K562 (cell line): ENCODE data around the gene AP3M1. TPM values are rescaled to one million over a fixed set of nuclear protein-coding genes. Genes with fewer than 3 reads are reported as not detected.

Source experiments
- ATAC-seq: fragments of 200-7000 bp; cut with Tn5 transposase; 3 replicates; pipeline ENCODE4 v1.9.1; 2020; ENCODE audit warnings: moderate library complexity
- BruUV-seq: library from RNA; stranded (reverse); fragments of 400-500 nt; replicated peaks from 2 replicates; lab custom pipeline; 2021; lab: Mats Ljungman, UMichigan
- CTCF ChIA-PET: fragments of 300-600 bp; formaldehyde crosslinking; extraction: SDS; loops from one replicate; lab custom pipeline; 2021; ENCODE audit warnings: low intra/inter-chr PET ratio; lab: Yijun Ruan, JAX
- POLR2A ChIA-PET: fragments of 300-600, 350-650 bp; sonication (Branson Sonifier 250); formaldehyde crosslinking; extraction: SDS; loops from one replicate; lab custom pipeline; 2021; ENCODE audit warnings: antibody characterized with exemption, inconsistent platforms; lab: Yijun Ruan, JAX
- DNase-seq, 4 experiments: peaks; one replicate each; pipeline versions ENCODE4 v3.0.0 to v3.0.0-alpha.2; 2011 to 2018; ENCODE audit warnings: low spot score in 3 of 4, mixed read lengths in 3 of 4; ENCODE audit errors: extremely low read depth in 1 of 4
- FAIRE-seq: peaks from 2 replicates; lab custom pipeline; 2011; peaks lifted over from hg19 to GRCh38; lab: Jason Lieb, UNC
- H2AFZ ChIP-seq: 2 replicates; pipeline ENCODE4 v1.6.0; 2011; ENCODE audit warnings: low read depth, low read length, control low read depth, inconsistent platforms
- H3K27ac ChIP-seq: fragments of 200-600 bp; 3 replicates; pipeline ENCODE4 v1.8.0; 2011; ENCODE audit warnings: low read depth, mild to moderate bottlenecking, control low read depth, inconsistent platforms, low read length, moderate library complexity, mixed read lengths; ENCODE audit errors: extremely low read depth
- H3K27me3 ChIP-seq, 2 experiments: fragments of 300-600 bp in 1 of 2; 2 replicates in 1 of 2; 3 replicates in 1 of 2; pipeline versions ENCODE4 v1.6.0 to v1.8.0; 2011; ENCODE audit warnings: inconsistent platforms in 2 of 2, low read length in 2 of 2, mild to moderate bottlenecking in 1 of 2, mixed read lengths in 1 of 2, moderate library complexity in 1 of 2; ENCODE audit not compliant: control insufficient read depth in 2 of 2, insufficient read depth in 2 of 2
- H3K36me3 ChIP-seq: fragments of 300-600 bp; 3 replicates; pipeline ENCODE4 v1.8.0; 2011; ENCODE audit warnings: mild to moderate bottlenecking, low read length, inconsistent platforms; ENCODE audit not compliant: control insufficient read depth, insufficient read depth
- H3K4me1 ChIP-seq, 2 experiments: fragments of 200-600 bp in 1 of 2; replicated peaks in 1 of 2; 2 replicates in 1 of 2; 3 replicates in 1 of 2; pipeline versions ENCODE4 v1.5.1 to v1.8.0; 2011; ENCODE audit warnings: inconsistent platforms in 2 of 2, low read length in 2 of 2, mild to moderate bottlenecking in 1 of 2, mixed read lengths in 1 of 2, moderate library complexity in 1 of 2; ENCODE audit not compliant: control insufficient read depth in 2 of 2, insufficient read depth in 2 of 2
- H3K4me2 ChIP-seq: 2 replicates; pipeline ENCODE4 v1.6.1; 2011; ENCODE audit warnings: low read length, control low read depth, inconsistent platforms, mixed read lengths; ENCODE audit not compliant: insufficient read depth
- H3K4me3 ChIP-seq: fragments of 200-600 bp; sonication (generic), shearing (Covaris generic); 2 replicates; pipeline ENCODE4 v1.5.1; 2016; ENCODE audit warnings: control low read depth, inconsistent platforms
- H3K79me2 ChIP-seq: fragments of 200-600 bp; 3 replicates; pipeline ENCODE4 v1.8.0; 2011; ENCODE audit warnings: low read length, inconsistent platforms; ENCODE audit not compliant: control insufficient read depth, insufficient read depth
- H3K9ac ChIP-seq, 2 experiments: 2 replicates each; pipeline versions ENCODE4 v1.6.0 to v1.6.1; 2011; ENCODE audit warnings: low read depth in 2 of 2, low read length in 2 of 2, control low read depth in 1 of 2, inconsistent platforms in 1 of 2, mild to moderate bottlenecking in 1 of 2, mixed read lengths in 1 of 2; ENCODE audit not compliant: insufficient read depth in 1 of 2
- H3K9me1 ChIP-seq: one replicate; pipeline ENCODE4 v1.6.0; 2011; ENCODE audit warnings: inconsistent platforms, mild to moderate bottlenecking, low read length, moderate library complexity; ENCODE audit not compliant: control insufficient read depth, insufficient read depth
- H3K9me3 ChIP-seq: replicated peaks from 2 replicates; pipeline ENCODE4 v1.5.1; 2011; ENCODE audit warnings: low read depth, low read length, inconsistent platforms; ENCODE audit not compliant: control insufficient read depth, insufficient read depth
- H4K20me1 ChIP-seq: replicated peaks from 2 replicates; pipeline ENCODE4 v1.6.1; 2011; ENCODE audit warnings: low read length, inconsistent platforms, mixed read lengths; ENCODE audit not compliant: control insufficient read depth, insufficient read depth
- HIVEP1 ChIP-seq: fragments of 250-450 bp; sonication (Bioruptor Pico); IDR thresholded peaks from 2 replicates; pipeline ENCODE4 v1.4.0; 2020; ENCODE audit warnings: mild to moderate bottlenecking
- HMG20B ChIP-seq: fragments of 250-450 bp; sonication (Bioruptor Pico); IDR thresholded peaks from 2 replicates; pipeline ENCODE4 v1.5.0; 2021; ENCODE audit warnings: mild to moderate bottlenecking
- KLF13 ChIP-seq: fragments of 450-650 bp; IDR thresholded peaks from 2 replicates; pipeline ENCODE4 v1.6.1; 2016; ENCODE audit warnings: missing genetic modification characterization, low read depth, mild to moderate bottlenecking, missing compliant biosample characterization, moderate library complexity, borderline replicate concordance
- MCM5 ChIP-seq: fragments of 450-650 bp; IDR thresholded peaks from 2 replicates; pipeline ENCODE4 v1.6.1; 2016; ENCODE audit warnings: low read depth
- PCBP2 ChIP-seq: fragments of 200-400 bp; formaldehyde crosslinking; IDR thresholded peaks from 2 replicates; pipeline ENCODE4 v1.6.1; 2018; ENCODE audit warnings: low read length, low read depth, mild to moderate bottlenecking, moderate library complexity; ENCODE audit not compliant: poor library complexity, severe bottlenecking
- RBM25 ChIP-seq: fragments of 200-400 bp; formaldehyde crosslinking; IDR thresholded peaks from 2 replicates; pipeline ENCODE4 v1.6.1; 2018; ENCODE audit warnings: low read length, low read depth, moderate library complexity; ENCODE audit not compliant: severe bottlenecking
- RFX1 ChIP-seq: fragments of 450-650 bp; IDR thresholded peaks from 2 replicates; pipeline ENCODE4 v1.6.1; 2016; ENCODE audit warnings: mild to moderate bottlenecking, moderate library complexity
- TCF7 ChIP-seq: sonication (generic); IDR thresholded peaks from 2 replicates; pipeline ENCODE4 v1.6.1; 2016; ENCODE audit warnings: antibody characterized with exemption, borderline replicate concordance
- U2AF2 ChIP-seq: fragments of 200-400 bp; formaldehyde crosslinking; optimal IDR thresholded peaks from 2 replicates; pipeline ENCODE3; 2017; ENCODE audit warnings: low read depth, mild to moderate bottlenecking, low read length
- ZNF263 ChIP-seq: sonication (generic); formaldehyde crosslinking; IDR thresholded peaks from 2 replicates; pipeline ENCODE4 v1.8.0; 2022; ENCODE audit warnings: mild to moderate bottlenecking, missing genetic modification reagents, borderline replicate concordance
- WGBS: fragments of 100-300 bp; shearing (Covaris generic); methylation state at CpG from one replicate; pipeline ENCODE4 v1.1.6; 2016; ENCODE audit warnings: low coverage, mixed read lengths; ENCODE audit not compliant: insufficient coverage; ENCODE audit errors: missing lambda C conversion rate; 5-methylcytosine and 5-hydroxymethylcytosine counted together
- in situ Hi-C: fragments of 300-500 bp; cut with MboI; formaldehyde crosslinking; loops from 4 replicates; pipeline ENCODE4 v1.15.0; 2018; ENCODE audit warnings: inconsistent platforms, mixed read lengths
- intact Hi-C: fragments of 100-400 bp; cut with micrococcal nuclease; formaldehyde crosslinking; loops from 2 replicates; pipeline ENCODE4 v1.14.2; 2022
- polyA plus RNA-seq, 8 experiments: library from polyadenylated mRNA; depleted of rRNA in 4 of 8; stranded (reverse) in 5 of 8; unstranded in 3 of 8; fragments of >200 nt; fragmentation: Nextera tagmentation in 2 of 8; fragmentation: Illumina TruSeq in 1 of 8; extraction: Ambion mirVana in 2 of 8; extraction: Trizol in 1 of 8; gene quantifications; 2 replicates each; pipeline versions ENCODE4 v1.2.1 to v1.2.3, GENCODE V29; 2011 to 2014; ENCODE audit warnings: inconsistent platforms in 1 of 8, missing spikeins in 1 of 8
- total RNA-seq, 7 experiments: library from RNA; depleted of rRNA in 6 of 7; stranded (reverse); fragments of >200 nt in 6 of 7; fragmentation: Illumina TruSeq in 2 of 7; extraction: Trizol in 2 of 7; gene quantifications; 2 replicates each; pipeline versions ENCODE4 v1.2.1 to v1.2.3, GENCODE V29; 2011 to 2021; ENCODE audit warnings: low replicate concordance in 1 of 7
- TF ChIP-seq, protein P1 (sequence below): sonication (generic); formaldehyde crosslinking; IDR thresholded peaks from 2 replicates; pipeline ENCODE4 v1.8.1; 2023; ENCODE audit warnings: mild to moderate bottlenecking, missing genetic modification reagents
- TF ChIP-seq, protein P2 (sequence below), 3 experiments: IDR thresholded peaks in 2 of 3; conservative IDR thresholded peaks in 1 of 3; 2 replicates each; pipeline ENCODE4 v1.5.1; 2011 to 2012; ENCODE audit warnings: low read length in 3 of 3, mild to moderate bottlenecking in 3 of 3, control low read depth in 2 of 3, improper control_type of control experiment in 1 of 3, inconsistent platforms in 1 of 3, low read depth in 1 of 3, mixed read lengths in 1 of 3, moderate library complexity in 1 of 3; ENCODE audit not compliant: insufficient read depth in 2 of 3
- TF ChIP-seq, protein P3 (sequence below): IDR thresholded peaks from 3 replicates; pipeline ENCODE4 v1.6.1; 2011; ENCODE audit warnings: borderline replicate concordance, mild to moderate bottlenecking; ENCODE audit not compliant: insufficient read length, insufficient read depth

The AP3M1 gene
- total and polyA plus RNA-seq, 9 of the 15 experiments (the other 6 are each of a cell fraction or from before 2014, with no cell fraction given), result 44.3 to 135 (median 67.6) TPM

DNA sequence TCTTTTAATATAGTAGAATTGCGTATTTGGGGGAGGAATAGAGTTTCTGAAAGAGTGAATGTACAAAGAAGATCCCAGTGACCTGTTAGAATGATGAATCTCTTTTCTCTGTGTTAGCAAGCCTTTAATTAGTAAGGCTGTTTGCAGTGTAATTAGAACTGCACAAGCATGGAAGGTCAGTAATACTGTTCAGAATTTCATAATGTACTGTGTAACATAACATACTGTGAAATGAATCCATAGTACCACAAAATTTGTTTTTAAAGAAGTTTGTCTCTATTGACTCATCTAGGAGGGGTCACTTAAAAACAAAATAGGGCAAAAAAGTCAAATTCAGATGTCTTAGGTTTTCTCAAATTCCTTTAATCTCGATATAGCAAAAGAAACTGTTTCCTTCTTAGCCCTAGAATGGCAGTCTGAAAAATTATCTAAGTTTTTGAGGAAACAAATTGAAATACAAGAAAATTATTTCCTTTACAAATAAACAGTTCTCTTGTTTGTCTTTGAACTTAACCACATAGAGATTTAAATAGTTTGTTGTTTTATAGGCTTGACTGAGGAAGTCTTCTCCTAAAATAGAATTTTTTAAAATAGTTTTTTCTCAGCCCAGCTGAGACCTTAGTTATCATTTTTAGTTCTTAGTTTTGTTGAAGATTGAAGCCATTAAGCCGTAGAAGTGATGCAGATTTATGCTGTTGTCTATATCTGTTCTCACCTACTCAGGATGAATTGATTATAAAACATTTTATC lies 12.9 kb upstream of the AP3M1 start (continued):
- TF ChIP-seq, protein P1, sequence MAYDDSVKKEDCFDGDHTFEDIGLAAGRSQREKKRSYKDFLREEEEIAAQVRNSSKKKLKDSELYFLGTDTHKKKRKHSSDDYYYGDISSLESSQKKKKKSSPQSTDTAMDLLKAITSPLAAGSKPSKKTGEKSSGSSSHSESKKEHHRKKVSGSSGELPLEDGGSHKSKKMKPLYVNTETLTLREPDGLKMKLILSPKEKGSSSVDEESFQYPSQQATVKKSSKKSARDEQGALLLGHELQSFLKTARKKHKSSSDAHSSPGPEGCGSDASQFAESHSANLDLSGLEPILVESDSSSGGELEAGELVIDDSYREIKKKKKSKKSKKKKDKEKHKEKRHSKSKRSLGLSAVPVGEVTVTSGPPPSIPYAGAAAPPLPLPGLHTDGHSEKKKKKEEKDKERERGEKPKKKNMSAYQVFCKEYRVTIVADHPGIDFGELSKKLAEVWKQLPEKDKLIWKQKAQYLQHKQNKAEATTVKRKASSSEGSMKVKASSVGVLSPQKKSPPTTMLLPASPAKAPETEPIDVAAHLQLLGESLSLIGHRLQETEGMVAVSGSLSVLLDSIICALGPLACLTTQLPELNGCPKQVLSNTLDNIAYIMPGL (CRISPR knock-in tag), result no peak
- TF ChIP-seq HIVEP1 (CRISPR knock-in tag), result no peak

DNA sequence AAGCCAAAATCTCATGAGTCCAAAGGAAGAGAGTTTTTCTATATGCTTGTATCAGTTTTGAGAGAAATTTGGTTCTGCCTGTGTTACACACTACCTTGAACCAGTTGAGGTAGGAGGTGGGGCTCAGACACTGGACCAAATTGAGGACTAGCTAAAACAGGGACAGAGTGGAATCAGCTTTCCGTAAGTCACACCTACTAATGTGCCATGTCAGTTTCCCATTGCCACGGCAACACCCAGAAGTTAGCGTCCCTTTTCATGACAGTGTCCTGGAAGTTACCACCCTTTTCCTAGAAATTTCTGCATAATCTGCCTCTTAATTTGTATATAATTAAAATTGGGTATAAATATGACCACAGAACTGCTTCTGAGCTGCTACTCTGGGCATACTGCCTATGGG lies 9.4 kb upstream of the AP3M1 start:
- in situ Hi-C loops, result no loop called here
- intact Hi-C loops, result no loop called here
- Histone ChIP-seq H3K79me2 (peaks cover 28% of the 10 kb centered on the region), H3K9me3 (no peaks in the 10 kb centered on the region), H3K9me1 (peaks cover 6% of the 10 kb centered on the region), H2AFZ (no peak overlapping the region), H3K9ac (no peak overlapping the region), H4K20me1 (no peaks in the 10 kb centered on the region), H3K27ac (no peak overlapping the region), H3K4me2 (no peak overlapping the region), H3K36me3 (no peaks in the 10 kb centered on the region), H3K4me3 (no peak overlapping the region), H3K27me3 (no peaks in the 10 kb centered on the region), H3K4me1 (peaks cover 4 to 8% of the 10 kb centered on the region in 2 experiments; a peak in 4 of 5 replicates)
- POLR2A ChIA-PET, result interaction anchor here (0.7 to 1.0 kb wide), 3 partner anchors 8 to 16 kb away, joined by 3 read pairs; partner anchors contain the start of genes ADK and AP3M1
- WGBS, result 59% methylated on average over 3 of the region's 3 CpGs
- FAIRE-seq (no peak), ATAC-seq (no peak), DNase-seq (no peak)
- BruUV-seq, result no TSS peak
- CTCF ChIA-PET, result no interaction called here
- TF ChIP-seq RFX1 (peak; percentile 77), RBM25 (no peak), TCF7 (no peak), HMG20B (CRISPR knock-in tag) (no peak), KLF13 (tag) (no peak), U2AF2 (no peak), MCM5 (no peak), PCBP2 (no peak), ZNF263 (CRISPR knock-in tag) (no peak)
- TF ChIP-seq, protein P2, sequence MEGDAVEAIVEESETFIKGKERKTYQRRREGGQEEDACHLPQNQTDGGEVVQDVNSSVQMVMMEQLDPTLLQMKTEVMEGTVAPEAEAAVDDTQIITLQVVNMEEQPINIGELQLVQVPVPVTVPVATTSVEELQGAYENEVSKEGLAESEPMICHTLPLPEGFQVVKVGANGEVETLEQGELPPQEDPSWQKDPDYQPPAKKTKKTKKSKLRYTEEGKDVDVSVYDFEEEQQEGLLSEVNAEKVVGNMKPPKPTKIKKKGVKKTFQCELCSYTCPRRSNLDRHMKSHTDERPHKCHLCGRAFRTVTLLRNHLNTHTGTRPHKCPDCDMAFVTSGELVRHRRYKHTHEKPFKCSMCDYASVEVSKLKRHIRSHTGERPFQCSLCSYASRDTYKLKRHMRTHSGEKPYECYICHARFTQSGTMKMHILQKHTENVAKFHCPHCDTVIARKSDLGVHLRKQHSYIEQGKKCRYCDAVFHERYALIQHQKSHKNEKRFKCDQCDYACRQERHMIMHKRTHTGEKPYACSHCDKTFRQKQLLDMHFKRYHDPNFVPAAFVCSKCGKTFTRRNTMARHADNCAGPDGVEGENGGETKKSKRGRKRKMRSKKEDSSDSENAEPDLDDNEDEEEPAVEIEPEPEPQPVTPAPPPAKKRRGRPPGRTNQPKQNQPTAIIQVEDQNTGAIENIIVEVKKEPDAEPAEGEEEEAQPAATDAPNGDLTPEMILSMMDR (IDR thresholded peaks at IDR 0.05 in 2 of 3, conservative IDR thresholded peaks at IDR 0.05 in 1 of 3; ENCODE audit: insufficient read depth in 2 of 3, low read depth in 1 of 3, low read length in 3 of 3), result no peak
- TF ChIP-seq, protein P3, sequence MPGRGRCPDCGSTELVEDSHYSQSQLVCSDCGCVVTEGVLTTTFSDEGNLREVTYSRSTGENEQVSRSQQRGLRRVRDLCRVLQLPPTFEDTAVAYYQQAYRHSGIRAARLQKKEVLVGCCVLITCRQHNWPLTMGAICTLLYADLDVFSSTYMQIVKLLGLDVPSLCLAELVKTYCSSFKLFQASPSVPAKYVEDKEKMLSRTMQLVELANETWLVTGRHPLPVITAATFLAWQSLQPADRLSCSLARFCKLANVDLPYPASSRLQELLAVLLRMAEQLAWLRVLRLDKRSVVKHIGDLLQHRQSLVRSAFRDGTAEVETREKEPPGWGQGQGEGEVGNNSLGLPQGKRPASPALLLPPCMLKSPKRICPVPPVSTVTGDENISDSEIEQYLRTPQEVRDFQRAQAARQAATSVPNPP, result no peak
